Esophagus mucosa (tissue), 1 donor: ENCODE data around the gene UBL5. TPM values are rescaled to one million over a fixed set of nuclear protein-coding genes. Genes with fewer than 3 reads are reported as not detected.

Experiments used
- total RNA-seq: library from RNA; stranded (reverse); gene quantifications from one replicate; pipeline ENCODE4 v1.2.4, GENCODE V29; 2023
- donor health status: DM: yes; HTN: yes; CAD: no.

The UBL5 gene
- total RNA-seq, 1 donor from 2014 or later, result 297 TPM

Other genes starting within 250 kb of the UBL5 start
- gene ZNF121, start 243.4 kb upstream of the UBL5 start, total RNA-seq, result 28.0 TPM
- 41.0 TPM for gene ZNF561, start 206.7 kb upstream of the UBL5 start, total RNA-seq
- gene ZNF562, start 152.8 kb upstream of the UBL5 start, total RNA-seq, result 46.7 TPM
- 13.0 TPM for gene ZNF846, start 59.2 kb upstream of the UBL5 start, total RNA-seq
- gene FBXL12, start 8.8 kb upstream of the UBL5 start, total RNA-seq, result 13.2 TPM
- gene PIN1, start 7.4 kb downstream of the UBL5 start, total RNA-seq, result 54.4 TPM
- gene OLFM2, start 108.6 kb downstream of the UBL5 start, total RNA-seq, result 5.1 TPM
- gene COL5A3, start 182.6 kb downstream of the UBL5 start, total RNA-seq, result 5.6 TPM
- gene RDH8, start 185.6 kb downstream of the UBL5 start, total RNA-seq, result not detected